ENCODE measurements around the gene SPATA17.
"Not testable (repeated sequence)": the region's sequence is repeated elsewhere in the genome, so short reads cannot be mapped to it uniquely, and the experiment has no call there.

SPATA17 gene

GRCh38 chr1:217630711-217631591, at the start of gene SPATA17, which contains the start of gene GPATCH2:
TSS of gene SPATA17 (plus strand) at chr1:217631344. CDS start at chr1:217631379, 35 bp downstream.
TSS of gene GPATCH2 (minus strand) at chr1:217631090. CDS start at chr1:217630971, 119 bp downstream.
- DNase-seq (ENCODE audit: extremely low read depth, low read depth), result peak; percentile 80
- peak; percentile 27 for TF ChIP-seq CTCF (IDR thresholded peaks at IDR 0.05; ENCODE audit: low read depth, low read length)

GRCh38 chr1:217584286-217584811, 46.8 kb upstream of the SPATA17 start:
- not testable (repeated sequence) for DNase-seq (ENCODE audit: extremely low read depth, low read depth)

- no peak for TF ChIP-seq CTCF (IDR thresholded peaks at IDR 0.05; ENCODE audit: low read depth, low read length)
- no peak for DNase-seq (ENCODE audit: extremely low read depth, low read depth)
Observed at GRCh38 chr1:217585577-217585976, 45.6 kb upstream of the SPATA17 start.

GRCh38 chr1:217586586-217586985, 44.6 kb upstream of the SPATA17 start:
- TF ChIP-seq CTCF (IDR thresholded peaks at IDR 0.05; ENCODE audit: low read depth, low read length), result no peak
- DNase-seq (ENCODE audit: extremely low read depth, low read depth), result no peak

- TF ChIP-seq CTCF (IDR thresholded peaks at IDR 0.05; ENCODE audit: low read depth, low read length), result no peak
- DNase-seq (ENCODE audit: extremely low read depth, low read depth), result no peak
Observed at GRCh38 chr1:217590598-217590997, 40.5 kb upstream of the SPATA17 start.

GRCh38 chr1:217599154-217599553, 32.0 kb upstream of the SPATA17 start:
- DNase-seq (ENCODE audit: extremely low read depth, low read depth), result no peak
- TF ChIP-seq CTCF (IDR thresholded peaks at IDR 0.05; ENCODE audit: low read depth, low read length), result no peak

- no peak for DNase-seq (ENCODE audit: extremely low read depth, low read depth)
- TF ChIP-seq CTCF (IDR thresholded peaks at IDR 0.05; ENCODE audit: low read depth, low read length), result no peak
Observed at GRCh38 chr1:217602380-217602779, 28.8 kb upstream of the SPATA17 start.

Measured in AG09319 (cell line).